Left colon (tissue), 2 donors: Measurements from ENCODE around the gene MAMLD1. TPM values are rescaled to one million over a fixed set of nuclear protein-coding genes. Genes with fewer than 3 reads are reported as not detected.

Source experiments
- ATAC-seq: fragments of 200-7000 bp; cut with Tn5 transposase; one replicate; pipeline ENCODE4 v1.9.1; 2020; ENCODE audit warnings: mild to moderate bottlenecking, moderate library complexity
- DNase-seq, 2 donors: peaks; one replicate each; pipeline ENCODE4 v3.0.0-alpha.2; 2020
- intact Hi-C, 2 donors: fragments of 100-400 bp; cut with DNase I in 1 of 2; cut with micrococcal nuclease in 1 of 2; formaldehyde crosslinking; loops; one replicate each; pipeline versions ENCODE4 v1.11.2 to v1.14.0; 2022; cut with DNase I, micrococcal nuclease
- total RNA-seq, 2 donors: library from RNA; stranded (reverse); fragmentation: NEBNext Ultra II Directional; extraction: Animal tissue kit (Norgen Biotek cat#: 25700); gene quantifications; one replicate each; pipeline ENCODE4 v1.2.1, GENCODE V29; 2021
- donor health status: DM: no; HTN: no; CAD: no.
- donor health status: DM: yes; HTN: yes; CAD: no.

MAMLD1 gene
- total RNA-seq, 2 donors from 2014 or later, result 0.76 to 0.92 TPM

DNA sequence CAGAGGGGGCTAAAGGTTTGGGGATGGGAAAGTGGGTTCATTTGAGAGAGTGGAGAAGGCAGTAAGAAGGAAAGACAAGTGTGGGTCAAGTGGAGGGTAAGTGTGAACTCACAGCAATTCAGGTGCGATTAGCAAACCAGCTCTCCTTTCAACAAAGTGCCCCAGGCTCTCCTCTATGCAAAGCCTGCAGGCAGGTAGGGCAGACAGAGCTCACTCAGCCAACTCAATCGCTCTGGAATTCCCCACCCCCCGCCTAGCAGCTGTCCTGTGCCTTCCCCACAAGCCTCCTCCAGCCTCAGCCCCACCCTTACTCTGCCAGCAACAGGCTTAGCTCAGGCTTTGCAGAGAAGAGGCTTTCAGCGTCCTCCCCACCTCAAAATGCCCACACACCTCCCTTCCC, 14.8 kb upstream of the MAMLD1 start:
- no peak for ATAC-seq

DNA sequence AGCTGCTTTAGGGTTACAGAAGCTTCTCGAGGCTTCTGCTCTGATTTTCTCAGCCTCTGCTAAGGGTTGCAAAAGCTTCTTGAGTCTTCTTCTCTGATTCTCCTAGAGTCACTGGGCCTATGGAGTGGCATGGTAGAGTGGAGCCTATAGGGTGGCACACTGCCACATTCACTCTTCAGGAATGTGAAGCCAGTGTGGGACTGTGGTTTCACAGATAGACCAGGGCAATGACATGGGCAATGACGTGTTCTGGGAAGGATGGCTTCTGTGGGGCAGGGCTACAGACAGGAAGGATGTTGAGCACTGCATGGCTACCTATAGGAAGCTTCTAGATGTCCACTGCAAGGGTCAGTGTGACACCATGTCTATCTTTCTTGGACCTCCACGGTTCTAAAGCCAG, 11.0 kb upstream of the MAMLD1 start:
- no peak for DNase-seq
- intact Hi-C loops, result no loop called here
- no peak for ATAC-seq

More for the DNA sequence above, 14.8 kb upstream of the MAMLD1 start:
- intact Hi-C loops, result no loop called here
- DNase-seq, result peak in 1 of 2 donors; percentile 11

DNA sequence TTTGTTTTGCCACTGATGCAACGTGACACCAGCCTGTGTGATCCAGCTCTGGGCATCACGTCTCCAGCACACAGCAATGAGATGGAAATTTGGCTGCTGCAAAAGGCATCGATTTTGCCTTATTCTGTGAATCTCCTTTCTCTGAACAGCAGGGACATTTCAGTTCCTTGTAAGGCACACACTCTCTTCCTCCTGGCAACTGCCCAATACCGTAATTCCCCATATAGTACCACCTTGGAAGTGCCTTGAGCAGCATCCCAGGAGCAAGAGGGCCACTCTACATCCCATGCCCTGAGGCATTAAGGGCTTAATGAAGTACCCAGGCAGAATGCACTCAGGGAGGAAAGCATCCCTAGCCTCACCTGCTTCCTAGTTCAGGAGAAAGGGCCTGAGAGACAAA, 10.5 kb upstream of the MAMLD1 start:
- ATAC-seq, result peak; percentile 33
- peak in 1 of 2 donors; percentile 13 for DNase-seq
- intact Hi-C loops, result no loop called here

DNA sequence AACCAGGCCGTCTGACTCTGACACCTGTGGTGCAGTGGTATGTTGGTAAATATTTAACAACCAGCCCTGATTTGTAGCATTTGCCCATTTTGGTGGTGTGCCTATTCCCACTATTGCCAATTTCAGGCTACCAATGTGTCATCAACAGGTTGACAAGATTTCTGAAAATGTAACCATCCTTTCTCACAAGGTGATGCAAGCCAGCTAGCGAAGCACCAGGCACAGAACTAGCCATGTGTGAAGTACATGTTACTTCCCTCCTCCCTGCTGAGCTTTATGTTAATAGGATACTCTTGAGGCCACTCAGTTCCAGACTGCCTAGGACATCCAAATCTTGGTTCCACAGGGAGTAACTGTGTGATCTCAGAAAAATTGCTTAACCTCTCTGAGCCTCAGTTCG, 7.2 kb upstream of the MAMLD1 start:
- no peak for ATAC-seq
- intact Hi-C loops, result no loop called here

DNA sequence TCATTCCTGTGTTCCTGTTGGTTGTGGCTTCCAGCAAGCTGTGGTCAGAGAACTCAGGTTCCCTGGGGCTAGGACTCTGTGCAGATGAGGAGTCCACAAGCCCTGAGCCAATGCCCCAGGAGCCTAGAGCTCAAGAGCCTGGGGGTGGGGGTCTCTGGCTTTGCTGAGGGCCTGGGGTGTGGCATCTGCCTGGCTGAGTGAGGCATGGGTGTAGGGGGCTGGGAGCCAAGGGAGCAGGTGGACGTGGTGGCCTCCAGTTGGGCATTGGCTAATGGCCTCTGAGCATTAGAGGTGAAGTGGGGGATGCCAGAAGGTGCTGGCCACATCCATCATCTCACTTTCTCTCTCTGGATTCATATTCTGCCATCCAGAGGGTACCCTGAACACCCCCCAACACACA, 5.3 kb upstream of the MAMLD1 start:
- no peak for DNase-seq
- no peak for ATAC-seq

More for the DNA sequence above, 7.2 kb upstream of the MAMLD1 start:
- no peak for DNase-seq

DNA sequence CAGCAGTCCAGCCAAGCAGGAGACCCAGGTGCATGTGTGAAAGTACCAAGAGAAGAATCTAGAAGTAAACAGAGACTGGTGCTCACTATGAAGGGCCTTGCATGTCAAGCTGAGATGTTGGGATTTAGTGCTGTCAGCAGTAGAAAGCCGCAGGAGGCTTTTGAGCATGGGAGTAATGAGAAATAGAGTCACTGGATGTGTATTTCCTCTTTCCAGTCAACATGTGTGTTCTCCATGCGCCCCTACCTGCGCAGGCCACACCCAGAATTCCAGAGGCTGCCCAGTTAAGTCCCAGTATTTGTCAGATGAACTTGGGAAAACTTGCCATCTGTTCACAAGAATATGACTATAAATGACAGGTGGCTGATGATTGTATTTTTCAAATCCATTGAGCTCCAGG, 4.5 kb upstream of the MAMLD1 start:
- intact Hi-C loops, result no loop called here
- ATAC-seq (no peak), DNase-seq (no peak)

More for the DNA sequence above, 5.3 kb upstream of the MAMLD1 start:
- intact Hi-C loops, result no loop called here

DNA sequence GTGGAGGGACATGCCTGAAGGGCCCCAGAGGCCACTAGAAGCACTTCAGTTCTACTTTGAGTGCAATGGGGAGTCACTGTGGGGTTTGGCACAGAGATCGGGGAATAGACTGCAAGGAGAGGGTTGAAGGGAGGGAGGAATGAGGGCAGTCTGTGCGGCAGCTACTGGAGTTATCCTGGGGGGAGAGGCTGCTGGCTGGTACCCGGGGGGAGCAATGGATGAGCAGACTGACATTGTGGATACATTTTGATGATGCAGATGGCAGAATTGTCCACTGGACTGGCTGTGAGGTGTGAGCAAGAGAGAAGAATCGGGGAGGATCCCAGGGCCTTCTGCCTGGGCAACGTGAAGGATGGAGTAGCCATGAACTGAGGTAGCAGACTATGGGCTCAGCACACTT, 2.8 kb upstream of the MAMLD1 start:
- no peak for DNase-seq
- no peak for ATAC-seq
- intact Hi-C loops, result no loop called here

DNA sequence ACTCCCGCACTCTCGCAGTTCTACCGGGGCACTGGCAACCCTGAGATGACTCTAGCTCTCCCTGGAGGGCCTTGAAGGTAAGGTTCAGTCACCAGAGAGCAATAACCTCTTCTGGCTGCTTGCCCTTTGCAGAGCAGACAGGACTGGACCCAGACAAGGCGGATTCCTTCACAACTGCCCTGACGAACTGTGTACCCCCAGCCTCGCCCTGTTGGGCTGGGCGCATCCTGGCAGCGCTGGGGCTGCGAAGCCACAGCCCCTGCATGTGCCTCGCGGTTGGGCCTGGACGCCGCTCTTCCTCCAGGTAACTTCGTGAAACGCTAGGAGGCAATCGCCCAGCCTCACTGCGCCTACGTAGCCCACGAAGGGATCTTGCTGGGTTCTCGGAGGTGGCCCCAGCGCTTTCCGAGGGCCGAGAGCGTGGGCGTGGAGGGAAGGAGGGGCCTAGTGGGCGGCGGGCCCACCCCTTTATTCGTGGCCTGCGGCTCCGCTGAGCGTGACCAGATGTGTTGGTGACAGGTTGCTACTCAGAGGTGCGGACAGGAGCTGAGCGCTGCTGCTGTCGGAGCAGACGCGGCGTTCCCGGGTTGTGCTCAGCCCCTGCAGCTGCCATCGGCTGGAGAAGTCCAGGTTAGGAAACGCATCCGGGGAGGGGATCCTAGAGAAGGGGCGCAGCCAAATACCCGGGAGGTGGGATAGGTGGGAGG, 1.9 kb upstream of the MAMLD1 start:
- intact Hi-C loops, result no loop called here
- peak; percentile 4 for ATAC-seq

DNA sequence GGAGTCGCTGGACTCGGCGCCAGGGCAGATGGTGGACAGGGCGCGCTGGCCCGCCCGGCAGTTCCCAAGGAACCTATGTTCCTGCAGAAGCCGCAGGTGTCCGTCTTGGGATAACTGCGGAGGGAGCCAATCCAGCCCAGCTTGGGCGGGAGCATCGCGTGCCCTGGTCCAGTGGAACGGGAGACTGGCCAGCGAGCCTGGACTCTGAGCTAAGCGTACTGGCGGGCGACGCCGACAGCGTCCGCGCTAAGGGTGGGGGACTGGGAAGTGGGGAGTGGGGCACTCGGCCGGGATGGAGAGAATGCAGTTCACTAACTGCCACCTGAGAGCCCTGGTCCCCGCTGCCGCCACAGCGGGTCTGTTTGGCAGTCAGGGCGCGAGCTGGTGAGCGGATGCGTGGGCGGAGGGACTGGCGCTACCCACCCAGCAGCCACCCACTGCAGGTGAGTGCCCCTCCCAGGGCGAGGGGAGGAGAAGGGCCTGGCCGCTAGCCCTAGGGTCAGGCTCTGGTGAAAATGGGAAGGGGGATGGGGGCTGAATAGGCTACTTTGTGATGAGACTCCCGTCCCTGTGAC, 1.3 kb upstream of the MAMLD1 start:
- ATAC-seq (no peak), DNase-seq (peak in 1 of 2 donors; percentile 18)
- intact Hi-C loops, result no loop called here

More for the DNA sequence above, 1.9 kb upstream of the MAMLD1 start:
- no peak for DNase-seq

DNA sequence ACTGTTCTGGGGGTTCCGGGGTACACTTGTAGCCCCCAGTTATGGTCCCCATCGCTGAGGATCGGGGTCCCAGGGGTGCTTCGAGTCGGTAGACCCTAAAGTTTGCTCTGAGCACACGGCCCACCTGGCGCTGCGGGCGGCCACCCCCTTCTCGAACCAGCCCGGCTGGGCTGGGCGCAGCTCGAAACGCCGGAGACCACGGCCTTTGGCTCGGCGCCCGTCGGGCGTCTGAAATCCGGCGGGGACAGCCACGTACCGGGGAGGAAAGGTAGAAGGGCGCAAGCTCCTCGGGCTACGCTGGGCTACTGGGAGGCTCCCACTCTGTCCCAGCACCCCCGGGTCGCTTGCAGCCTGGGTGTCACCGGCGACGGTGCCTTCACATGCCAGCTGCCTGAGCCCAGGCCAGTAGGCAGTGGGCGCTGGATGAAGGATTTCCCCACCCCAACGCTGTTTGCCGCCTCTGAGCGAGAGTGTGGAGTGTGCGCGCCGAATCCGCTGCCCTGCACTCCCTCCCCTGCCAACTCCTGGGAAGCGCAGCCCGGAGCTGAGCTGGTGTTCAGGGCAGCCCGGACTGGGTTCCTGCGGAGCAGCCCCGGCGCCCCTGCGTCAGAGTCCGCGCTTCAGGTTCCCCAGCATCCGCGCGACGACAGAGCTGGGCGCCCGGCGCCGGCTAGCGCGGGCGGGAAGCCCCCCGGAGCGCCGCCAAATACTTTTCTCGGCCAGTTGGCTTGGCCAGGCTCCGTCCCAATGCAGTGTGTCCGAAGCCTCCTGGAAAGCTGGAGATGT, 637 bp downstream of the MAMLD1 start:
- peak; percentile 40 for ATAC-seq
- DNase-seq, result peak in 1 of 2 donors; percentile 12
- intact Hi-C loops, result no loop called here

DNA sequence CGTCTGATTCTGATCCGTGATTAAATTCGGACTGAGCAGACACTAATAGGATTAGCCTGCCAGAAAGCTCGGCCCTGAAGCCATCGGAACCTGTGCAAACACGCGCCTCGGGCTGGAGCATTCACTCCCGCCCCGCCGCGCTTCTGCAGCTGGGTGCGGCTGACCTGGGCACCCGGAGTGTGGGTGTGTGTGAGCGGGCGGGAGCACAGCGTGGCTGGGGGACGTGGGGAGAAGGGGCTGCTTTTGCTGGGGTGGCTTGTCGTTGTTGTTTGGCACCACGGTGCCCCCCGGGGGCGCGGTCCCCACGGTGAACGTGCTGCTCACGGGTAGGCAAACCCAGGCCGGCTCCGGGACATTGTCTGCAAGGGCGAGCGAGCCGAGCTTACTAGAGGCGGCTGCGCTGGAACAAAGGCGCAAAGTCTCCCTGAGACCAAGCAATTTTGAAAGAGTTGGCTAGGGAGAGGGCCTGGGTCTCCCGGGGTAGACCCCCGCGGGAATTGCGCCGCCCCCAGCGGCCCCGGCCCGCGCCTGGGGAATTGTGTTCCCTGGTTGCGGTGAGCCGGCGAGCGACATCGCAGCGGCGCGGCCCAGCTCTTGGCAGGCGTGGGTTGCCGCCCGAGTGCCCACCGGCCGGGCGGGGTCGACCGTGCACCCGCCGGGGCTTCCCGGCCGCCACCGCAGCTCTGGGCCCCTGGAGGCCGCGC, 1.4 kb downstream of the MAMLD1 start:
- peak; percentile 65 for ATAC-seq
- intact Hi-C loops, result no loop called here
- peak in 1 of 2 donors; percentile 35 for DNase-seq

DNA sequence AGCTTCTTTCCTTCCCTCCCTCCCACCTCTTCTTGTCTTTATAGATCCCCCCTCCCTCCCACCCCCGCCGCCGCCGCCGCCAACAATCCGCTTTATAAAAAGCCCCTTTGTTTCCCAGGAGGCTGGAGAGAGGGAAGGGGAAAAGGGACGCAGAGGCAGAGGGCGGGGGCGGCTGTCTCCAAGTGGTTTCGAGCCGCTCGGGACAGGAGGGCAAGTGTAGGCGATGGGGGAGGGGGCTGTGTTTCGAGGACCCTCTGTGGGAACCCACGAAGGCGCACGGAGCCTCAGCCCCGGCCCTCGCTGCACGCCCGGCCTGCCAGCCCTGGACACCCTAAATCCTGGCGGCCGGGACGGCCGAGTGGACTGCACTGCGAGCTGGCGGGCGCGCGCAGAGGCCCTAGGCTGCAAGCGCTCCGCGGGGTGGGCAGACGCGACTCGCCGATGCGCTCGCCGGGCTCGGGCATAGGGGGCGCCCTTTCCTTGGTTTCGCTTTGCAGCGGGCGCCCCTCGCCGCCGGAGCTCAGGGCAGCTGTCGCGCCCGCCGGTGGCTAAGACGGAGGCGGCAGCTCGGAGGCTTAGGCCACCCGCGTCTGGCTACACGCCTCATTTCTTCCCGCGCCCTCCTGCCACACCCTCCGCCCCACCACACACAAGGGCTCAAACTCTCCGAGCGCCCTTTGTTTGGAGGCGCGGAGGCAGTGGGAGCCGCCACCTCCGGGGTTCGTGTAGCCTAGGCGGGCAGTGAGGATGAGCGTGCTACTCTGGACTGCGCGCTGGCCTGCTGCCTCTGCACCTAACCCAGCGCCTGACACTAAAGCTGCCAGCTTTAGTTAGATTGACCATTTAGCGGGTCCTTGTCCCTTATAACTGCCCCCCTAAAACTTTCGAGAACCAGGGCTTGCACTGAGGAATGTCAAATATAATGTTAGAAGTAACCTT, 2.2 kb downstream of the MAMLD1 start:
- intact Hi-C loops, result no loop called here
- peak; percentile 39 for ATAC-seq
- DNase-seq, result peak in 1 of 2 donors; percentile 70

DNA sequence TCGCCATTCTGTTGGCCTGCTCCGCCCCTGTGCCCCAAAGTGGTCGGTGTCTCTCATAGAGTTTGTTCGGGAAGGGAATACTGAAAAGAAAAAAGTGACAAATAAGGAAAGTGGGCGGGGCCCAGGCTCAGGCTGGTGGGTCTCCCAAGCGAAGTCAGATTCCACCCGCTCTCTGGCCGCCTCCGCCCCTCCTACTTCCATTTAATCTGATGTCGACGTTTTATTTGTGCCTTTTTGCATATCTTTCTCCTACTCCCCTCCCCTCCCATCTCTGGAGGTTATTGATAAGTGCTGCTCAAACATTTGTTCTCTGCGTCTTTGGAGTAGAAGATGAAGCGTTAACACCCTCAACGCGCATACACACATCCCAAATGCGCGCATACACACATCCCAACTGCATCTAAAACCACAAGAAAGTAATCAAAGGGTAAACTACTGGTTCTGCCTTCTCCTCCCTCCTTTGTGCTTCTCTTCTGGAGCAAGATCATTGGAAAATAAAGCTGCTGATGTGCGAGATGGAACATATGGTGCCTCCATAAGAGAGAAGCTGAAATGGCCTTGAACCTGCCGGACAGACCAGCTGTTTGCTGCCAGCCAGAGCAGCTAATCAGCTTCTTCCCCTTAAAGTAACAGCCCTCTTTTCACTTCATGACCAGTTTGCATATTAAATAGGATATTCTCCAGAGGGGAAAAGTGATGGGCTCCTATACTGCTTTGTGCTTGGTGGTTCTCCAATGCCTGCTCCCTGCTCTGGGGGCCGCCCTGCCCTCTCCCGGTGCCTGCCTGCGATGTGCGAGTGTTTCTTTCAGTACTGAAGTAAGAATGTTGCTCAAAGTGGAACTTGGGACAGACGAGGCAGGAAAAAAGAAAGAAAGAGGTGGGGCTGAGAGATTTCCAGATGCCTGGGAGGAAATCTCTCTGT, 3.1 kb downstream of the MAMLD1 start:
- intact Hi-C loops, result no loop called here
- ATAC-seq (no peak), DNase-seq (peak in 1 of 2 donors; percentile 41)

DNA sequence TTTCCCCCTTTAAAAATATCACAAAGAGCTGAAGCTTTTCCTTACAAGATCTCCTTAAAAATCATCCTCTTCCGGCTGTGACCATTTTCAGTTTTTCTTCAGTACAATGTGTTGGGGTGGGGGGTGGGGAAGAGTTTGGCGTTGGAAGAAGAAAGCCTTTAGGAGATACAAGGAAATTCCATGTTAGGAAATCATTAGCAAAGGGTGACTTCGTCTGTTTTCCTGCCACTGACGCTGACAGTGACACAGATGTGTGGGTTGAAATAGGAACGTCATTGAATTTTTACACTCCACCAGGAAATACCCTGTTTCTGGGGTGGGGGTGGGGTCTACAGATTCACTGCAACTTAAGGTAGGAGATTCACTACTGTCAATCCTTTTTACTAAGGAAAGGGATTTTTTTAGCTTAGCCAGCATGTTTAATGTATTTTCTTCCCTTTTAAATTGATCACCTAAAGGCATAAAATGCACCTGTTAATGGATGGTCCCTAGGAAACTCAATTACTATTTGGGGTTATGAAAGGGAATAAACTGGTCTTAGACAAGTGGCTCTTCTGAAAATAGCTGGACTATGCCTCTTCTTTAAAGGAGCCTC, 3.9 kb downstream of the MAMLD1 start:
- DNase-seq (no peak), ATAC-seq (no peak)
- intact Hi-C loops, result no loop called here

DNA sequence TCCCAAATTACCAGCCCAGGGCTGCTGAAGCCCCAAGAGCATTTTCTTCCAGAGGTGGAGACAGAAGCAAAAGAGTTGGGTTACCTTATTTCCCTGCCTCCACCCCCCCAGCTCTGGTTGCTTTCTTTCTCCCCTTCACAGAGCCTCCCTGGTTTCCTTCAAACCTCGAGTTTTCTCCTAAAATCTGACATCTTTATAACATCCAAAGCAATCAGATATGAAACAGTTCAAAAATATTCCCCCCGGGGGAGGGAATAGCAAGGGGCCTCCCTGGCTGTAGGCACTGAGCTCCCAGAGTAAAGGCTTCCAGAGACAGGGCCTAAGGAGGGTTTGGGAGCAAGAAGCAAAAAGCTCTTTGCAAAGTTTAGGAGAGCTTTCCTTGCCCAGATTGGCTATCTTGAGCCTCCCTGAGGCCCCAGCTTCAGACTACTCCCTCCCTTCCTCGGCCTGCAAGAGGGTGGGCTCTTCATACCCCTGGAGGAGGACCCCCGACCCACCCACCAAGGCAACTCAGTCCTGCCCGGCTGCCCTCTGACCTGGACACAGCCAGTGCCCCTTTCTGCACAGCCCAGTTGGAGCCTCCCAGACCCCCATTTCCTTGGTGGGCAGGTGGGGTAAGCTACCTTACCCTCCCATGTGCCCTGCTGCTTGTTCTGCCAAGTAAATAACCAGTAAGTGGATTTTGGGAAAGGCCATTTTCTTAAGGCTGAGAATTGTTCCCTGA, 7.6 kb downstream of the MAMLD1 start:
- DNase-seq (no peak), ATAC-seq (no peak)
- intact Hi-C loops, result no loop called here

DNA sequence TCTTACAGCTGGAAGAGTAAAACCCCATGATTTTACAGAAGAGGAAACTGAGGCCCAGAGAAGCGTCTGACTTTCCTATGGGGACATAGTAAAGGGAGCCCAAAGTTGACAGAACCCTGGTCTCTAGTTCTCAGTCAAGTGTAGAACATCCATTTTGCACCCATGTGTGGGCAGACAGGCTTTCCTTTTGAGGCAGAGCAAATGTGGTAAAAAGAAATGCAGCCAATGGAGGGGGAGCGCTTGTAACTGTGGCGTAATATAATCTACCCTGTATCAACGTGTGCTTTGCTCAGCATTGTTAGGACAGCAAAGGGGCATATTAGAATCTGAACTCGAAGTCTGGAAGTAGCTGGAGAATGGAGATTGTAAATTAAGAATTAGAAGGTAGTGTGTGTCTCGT, 8.8 kb downstream of the MAMLD1 start:
- intact Hi-C loops, result no loop called here
- DNase-seq (no peak), ATAC-seq (no peak)
